ENCODE measurements around the gene GABBR2.

GRCh38 chr9:98240475-98240874 lies 468.3 kb downstream of the GABBR2 start:
- TF ChIP-seq CTCF (IDR thresholded peaks at IDR 0.05) (no peak), POLR2AphosphoS5 (IDR thresholded peaks at IDR 0.05) (no peak), POLR2A (IDR thresholded peaks at IDR 0.05) (no peak)

Measured in breast epithelium (tissue), 3 donors.